ENCODE data around the gene GASK1B. TPM values are rescaled to one million over a fixed set of nuclear protein-coding genes. Genes with fewer than 3 reads are reported as not detected.

Gene GASK1B
- total RNA-seq, 2 donors from 2014 or later, result 147 to 169 TPM

- no peak overlapping the region for H3K27ac ChIP-seq
- H3K4me1 ChIP-seq (ENCODE audit: control insufficient read depth in 1 of 2, low read depth in 2 of 2), result peaks cover 0 to 11% of the 10 kb centered on the region in 2 donors
- ATAC-seq (ENCODE audit: insufficient number of reproducible peaks, low FRiP score, low read depth) (no peak), DNase-seq (ENCODE audit: low spot score) (no peak)
- H3K9me3 ChIP-seq, result no peaks in the 10 kb centered on the region
- H3K27me3 ChIP-seq (replicated peaks; ENCODE audit: insufficient read depth), result no peaks in the 10 kb centered on the region
- no peak overlapping the region for H3K4me3 ChIP-seq
- TF ChIP-seq, protein P1, sequence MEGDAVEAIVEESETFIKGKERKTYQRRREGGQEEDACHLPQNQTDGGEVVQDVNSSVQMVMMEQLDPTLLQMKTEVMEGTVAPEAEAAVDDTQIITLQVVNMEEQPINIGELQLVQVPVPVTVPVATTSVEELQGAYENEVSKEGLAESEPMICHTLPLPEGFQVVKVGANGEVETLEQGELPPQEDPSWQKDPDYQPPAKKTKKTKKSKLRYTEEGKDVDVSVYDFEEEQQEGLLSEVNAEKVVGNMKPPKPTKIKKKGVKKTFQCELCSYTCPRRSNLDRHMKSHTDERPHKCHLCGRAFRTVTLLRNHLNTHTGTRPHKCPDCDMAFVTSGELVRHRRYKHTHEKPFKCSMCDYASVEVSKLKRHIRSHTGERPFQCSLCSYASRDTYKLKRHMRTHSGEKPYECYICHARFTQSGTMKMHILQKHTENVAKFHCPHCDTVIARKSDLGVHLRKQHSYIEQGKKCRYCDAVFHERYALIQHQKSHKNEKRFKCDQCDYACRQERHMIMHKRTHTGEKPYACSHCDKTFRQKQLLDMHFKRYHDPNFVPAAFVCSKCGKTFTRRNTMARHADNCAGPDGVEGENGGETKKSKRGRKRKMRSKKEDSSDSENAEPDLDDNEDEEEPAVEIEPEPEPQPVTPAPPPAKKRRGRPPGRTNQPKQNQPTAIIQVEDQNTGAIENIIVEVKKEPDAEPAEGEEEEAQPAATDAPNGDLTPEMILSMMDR (IDR thresholded peaks at IDR 0.05), result no peak
- H3K36me3 ChIP-seq, result peaks cover 3% of the 10 kb centered on the region
Observed at GRCh38 chr4:158203436-158203835, 30.6 kb upstream of the GASK1B start.

GRCh38 chr4:158202481-158202880, 29.7 kb upstream of the GASK1B start:
- TF ChIP-seq, protein P1 (IDR thresholded peaks at IDR 0.05), result no peak
- no peaks in the 10 kb centered on the region for H3K27me3 ChIP-seq (replicated peaks; ENCODE audit: insufficient read depth)
- ATAC-seq (ENCODE audit: insufficient number of reproducible peaks, low FRiP score, low read depth) (no peak), DNase-seq (ENCODE audit: low spot score) (no peak)
- H3K4me3 ChIP-seq, result no peak overlapping the region
- peak overlapping the region; percentile 4 to 15 for H3K27ac ChIP-seq
- peaks cover 0 to 9% of the 10 kb centered on the region in 2 donors for H3K4me1 ChIP-seq (ENCODE audit: control insufficient read depth in 1 of 2, low read depth in 2 of 2)
- H3K36me3 ChIP-seq, result peaks cover 3% of the 10 kb centered on the region
- no peaks in the 10 kb centered on the region for H3K9me3 ChIP-seq

GRCh38 chr4:158201876-158202275, 29.1 kb upstream of the GASK1B start:
- Histone ChIP-seq H3K27me3 (replicated peaks; ENCODE audit: insufficient read depth) (no peaks in the 10 kb centered on the region), H3K9me3 (no peaks in the 10 kb centered on the region), H3K4me3 (no peak overlapping the region), H3K27ac (peak overlapping the region; percentile 4 to 15), H3K4me1 (ENCODE audit: control insufficient read depth in 1 of 2, low read depth in 2 of 2) (peaks cover 0 to 5% of the 10 kb centered on the region in 2 donors), H3K36me3 (peaks cover 3% of the 10 kb centered on the region)
- no peak for ATAC-seq (ENCODE audit: insufficient number of reproducible peaks, low FRiP score, low read depth)
- TF ChIP-seq, protein P1 (IDR thresholded peaks at IDR 0.05), result no peak
- no peak for DNase-seq (ENCODE audit: low spot score)

DNA sequence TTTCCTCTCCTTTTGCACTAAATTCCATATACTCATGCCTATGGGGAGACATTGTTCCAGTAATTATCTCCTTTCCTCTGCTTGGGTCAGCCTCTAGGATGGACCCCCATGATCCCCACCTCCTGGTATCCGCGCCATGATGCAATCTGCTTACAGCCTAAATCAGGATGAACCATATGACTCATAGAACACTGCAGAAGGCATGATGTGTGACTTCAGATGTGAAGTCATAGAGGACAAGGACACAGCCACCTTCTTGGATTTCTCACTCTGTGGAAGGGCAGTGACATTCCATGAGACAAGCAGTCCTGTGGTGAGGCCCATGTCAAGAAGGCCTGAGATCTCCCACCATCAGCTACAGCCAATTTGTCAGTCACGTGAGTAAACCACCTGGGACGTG, 28.5 kb upstream of the GASK1B start:
- Histone ChIP-seq H3K36me3 (peaks cover 3% of the 10 kb centered on the region), H3K4me3 (no peak overlapping the region), H3K27ac (peak overlapping the region in 1 of 2 donors; percentile 7), H3K9me3 (no peaks in the 10 kb centered on the region), H3K27me3 (replicated peaks; ENCODE audit: insufficient read depth) (no peaks in the 10 kb centered on the region), H3K4me1 (ENCODE audit: control insufficient read depth in 1 of 2, low read depth in 2 of 2) (peaks cover 0 to 5% of the 10 kb centered on the region in 2 donors)
- DNase-seq (ENCODE audit: low spot score), result no peak
- ATAC-seq (ENCODE audit: insufficient number of reproducible peaks, low FRiP score, low read depth), result no peak
- TF ChIP-seq, protein P1 (IDR thresholded peaks at IDR 0.05), result no peak

GRCh38 chr4:158200214-158200613, 27.4 kb upstream of the GASK1B start:
- H3K27ac ChIP-seq, result no peak overlapping the region
- no peak for DNase-seq (ENCODE audit: low spot score)
- peaks cover 3% of the 10 kb centered on the region for H3K36me3 ChIP-seq
- no peaks in the 10 kb centered on the region for H3K9me3 ChIP-seq
- TF ChIP-seq, protein P1 (IDR thresholded peaks at IDR 0.05), result no peak
- peaks cover 0 to 10% of the 10 kb centered on the region in 2 donors for H3K4me1 ChIP-seq (ENCODE audit: control insufficient read depth in 1 of 2, low read depth in 2 of 2)
- no peak overlapping the region for H3K4me3 ChIP-seq
- H3K27me3 ChIP-seq (replicated peaks; ENCODE audit: insufficient read depth), result no peaks in the 10 kb centered on the region
- ATAC-seq (ENCODE audit: insufficient number of reproducible peaks, low FRiP score, low read depth), result no peak

All from thoracic aorta (tissue), 2 donors.